A673 (cell line): ENCODE data around the gene ERICH2. TPM values are rescaled to one million over a fixed set of nuclear protein-coding genes. Genes with fewer than 3 reads are reported as not detected.

ENCODE experiments used
- BruUV-seq: library from RNA; stranded (reverse); fragments of 400-500 nt; replicated peaks from 2 replicates; lab custom pipeline; 2021; lab: Mats Ljungman, UMichigan
- CTCF ChIA-PET: fragments of 300-600 bp; sonication (Branson Sonifier 250); formaldehyde crosslinking; loops from one replicate; lab custom pipeline; 2022; ENCODE audit warnings: antibody characterized with exemption; lab: Charles Lee
- POLR2A ChIA-PET: fragments of 300-600 bp; sonication (Branson Sonifier 250); formaldehyde crosslinking; loops from one replicate; lab custom pipeline; 2022; ENCODE audit warnings: antibody characterized with exemption; ENCODE audit not compliant: low non-redundant PET; lab: Charles Lee
- DNase-seq: peaks from one replicate; pipeline ENCODE4 v3.0.0-alpha.2; 2015; ENCODE audit warnings: low spot score
- H3K27ac ChIP-seq: fragments of 200-600 bp; sonication (generic); 2 replicates; pipeline ENCODE4 v1.5.1; 2016; ENCODE audit warnings: mixed run types, low read depth, mild to moderate bottlenecking, mixed read lengths, antibody characterized with exemption, low read length; ENCODE audit not compliant: poor library complexity, severe bottlenecking
- H3K27me3 ChIP-seq: fragments of 200-600 bp; sonication (generic); replicated peaks from 2 replicates; pipeline ENCODE4 v1.6.1; 2017; ENCODE audit warnings: mixed run types, low read depth, mild to moderate bottlenecking, mixed read lengths, antibody characterized with exemption, low read length; ENCODE audit not compliant: insufficient read depth, poor library complexity
- H3K36me3 ChIP-seq: fragments of 200-600 bp; sonication (generic); 2 replicates; pipeline ENCODE4 v1.6.1; 2016; ENCODE audit warnings: mixed run types, mild to moderate bottlenecking, mixed read lengths, antibody characterized with exemption, low read length; ENCODE audit not compliant: insufficient read depth, poor library complexity, severe bottlenecking
- H3K4me1 ChIP-seq: fragments of 200-600 bp; sonication (generic); 2 replicates; pipeline ENCODE4 v1.6.1; 2017; ENCODE audit warnings: mixed run types, mild to moderate bottlenecking, mixed read lengths, antibody characterized with exemption, low read length; ENCODE audit not compliant: insufficient read depth, poor library complexity, severe bottlenecking
- H3K4me3 ChIP-seq: fragments of 200-600 bp; sonication (generic); 2 replicates; pipeline ENCODE4 v1.5.1; 2016; ENCODE audit warnings: low read depth, mixed run types, mild to moderate bottlenecking, mixed read lengths, low read length; ENCODE audit not compliant: poor library complexity, severe bottlenecking
- H3K9me3 ChIP-seq: fragments of 200-600 bp; sonication (generic); 2 replicates; pipeline ENCODE4 v1.6.1; 2016; ENCODE audit warnings: mixed run types, low read depth, mild to moderate bottlenecking, mixed read lengths, antibody characterized with exemption, low read length; ENCODE audit not compliant: poor library complexity, severe bottlenecking
- EZH2 ChIP-seq: fragments of 200-600 bp; sonication (generic); IDR thresholded peaks from 2 replicates; pipeline ENCODE4 v1.6.1; 2017; ENCODE audit warnings: borderline replicate concordance, low read depth, mild to moderate bottlenecking, mixed read lengths, antibody characterized with exemption, low read length; ENCODE audit not compliant: poor library complexity, severe bottlenecking
- intact Hi-C: fragments of 100-400 bp; cut with micrococcal nuclease; formaldehyde crosslinking; loops from one replicate; pipeline ENCODE4 v1.10.0; 2022; ENCODE audit not compliant: unreplicated experiment
- total RNA-seq: library from RNA; stranded (reverse); gene quantifications from 2 replicates; pipeline ENCODE4 v1.2.3, GENCODE V29; 2021
- TF ChIP-seq, protein P1 (sequence below): fragments of 300-800, 200-600 bp; sonication (generic); conservative IDR thresholded peaks from 2 replicates; pipeline ENCODE4 v1.5.1; 2017; ENCODE audit warnings: low read depth, mild to moderate bottlenecking, antibody characterized with exemption, low read length, moderate library complexity, mixed read lengths

The ERICH2 gene
- total RNA-seq, 1 experiment from 2014 or later: not detected

DNA sequence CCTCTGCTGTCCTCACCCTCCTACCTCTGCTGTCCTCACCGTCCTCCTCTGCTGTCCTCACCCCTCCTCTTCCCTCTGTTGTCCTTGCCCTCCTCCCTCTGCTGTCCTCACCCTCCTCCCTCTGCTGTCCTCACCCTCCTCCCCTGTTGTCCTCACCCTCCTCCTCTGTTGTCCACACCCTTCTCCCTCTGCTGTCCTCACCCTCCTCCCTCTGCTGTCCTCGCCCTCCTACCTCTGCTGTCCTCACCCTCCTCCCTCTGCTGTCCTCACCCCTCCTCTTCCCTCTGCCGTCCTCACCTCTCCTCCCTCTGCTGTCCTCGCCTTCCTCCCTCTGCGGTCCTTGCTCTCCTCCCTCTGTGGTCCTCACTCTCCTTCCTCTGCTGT, 58.3 kb downstream of the ERICH2 start:
- Histone ChIP-seq H3K4me3 (no peak overlapping the region), H3K27ac (no peak overlapping the region), H3K4me1 (no peaks in the 10 kb centered on the region), H3K9me3 (no peaks in the 10 kb centered on the region), H3K27me3 (peaks cover 36% of the 10 kb centered on the region), H3K36me3 (no peaks in the 10 kb centered on the region)
- intact Hi-C loops: no loop called here
- TF ChIP-seq EZH2: no peak
- TF ChIP-seq, protein P1, sequence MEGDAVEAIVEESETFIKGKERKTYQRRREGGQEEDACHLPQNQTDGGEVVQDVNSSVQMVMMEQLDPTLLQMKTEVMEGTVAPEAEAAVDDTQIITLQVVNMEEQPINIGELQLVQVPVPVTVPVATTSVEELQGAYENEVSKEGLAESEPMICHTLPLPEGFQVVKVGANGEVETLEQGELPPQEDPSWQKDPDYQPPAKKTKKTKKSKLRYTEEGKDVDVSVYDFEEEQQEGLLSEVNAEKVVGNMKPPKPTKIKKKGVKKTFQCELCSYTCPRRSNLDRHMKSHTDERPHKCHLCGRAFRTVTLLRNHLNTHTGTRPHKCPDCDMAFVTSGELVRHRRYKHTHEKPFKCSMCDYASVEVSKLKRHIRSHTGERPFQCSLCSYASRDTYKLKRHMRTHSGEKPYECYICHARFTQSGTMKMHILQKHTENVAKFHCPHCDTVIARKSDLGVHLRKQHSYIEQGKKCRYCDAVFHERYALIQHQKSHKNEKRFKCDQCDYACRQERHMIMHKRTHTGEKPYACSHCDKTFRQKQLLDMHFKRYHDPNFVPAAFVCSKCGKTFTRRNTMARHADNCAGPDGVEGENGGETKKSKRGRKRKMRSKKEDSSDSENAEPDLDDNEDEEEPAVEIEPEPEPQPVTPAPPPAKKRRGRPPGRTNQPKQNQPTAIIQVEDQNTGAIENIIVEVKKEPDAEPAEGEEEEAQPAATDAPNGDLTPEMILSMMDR: no peak
- no TSS peak for BruUV-seq
- CTCF ChIA-PET: no interaction called here
- POLR2A ChIA-PET: no interaction called here
- DNase-seq: no peak

DNA sequence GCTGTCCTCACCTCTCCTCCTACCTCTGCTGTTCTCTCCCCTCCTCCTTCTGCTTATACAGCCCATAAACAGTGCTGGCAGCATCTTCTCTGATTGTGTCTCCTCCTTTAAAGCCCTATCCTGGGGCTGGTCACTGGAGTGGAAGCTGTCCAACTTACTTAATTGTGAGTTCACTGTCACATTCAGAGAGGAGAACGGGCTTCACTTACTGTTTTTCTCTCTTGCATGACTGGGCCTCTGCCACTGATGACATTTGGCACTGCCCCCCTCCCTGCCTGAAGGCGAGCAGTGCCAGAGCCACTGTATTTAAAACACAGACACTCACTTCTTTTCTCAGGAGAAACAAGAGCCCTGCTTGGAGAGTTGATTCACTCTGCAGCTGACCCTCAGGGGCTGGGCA, 58.9 kb downstream of the ERICH2 start:
- intact Hi-C loops: no loop called here
- no peaks in the 10 kb centered on the region for H3K9me3 ChIP-seq
- H3K27ac ChIP-seq: no peak overlapping the region
- no peak for DNase-seq
- H3K4me1 ChIP-seq: no peaks in the 10 kb centered on the region
- no TSS peak for BruUV-seq
- ChIA-PET POLR2A (no interaction called here), CTCF (no interaction called here)
- H3K27me3 ChIP-seq: peaks cover 31% of the 10 kb centered on the region
- no peak overlapping the region for H3K4me3 ChIP-seq
- no peak for TF ChIP-seq EZH2
- TF ChIP-seq, protein P1: no peak
- no peaks in the 10 kb centered on the region for H3K36me3 ChIP-seq

DNA sequence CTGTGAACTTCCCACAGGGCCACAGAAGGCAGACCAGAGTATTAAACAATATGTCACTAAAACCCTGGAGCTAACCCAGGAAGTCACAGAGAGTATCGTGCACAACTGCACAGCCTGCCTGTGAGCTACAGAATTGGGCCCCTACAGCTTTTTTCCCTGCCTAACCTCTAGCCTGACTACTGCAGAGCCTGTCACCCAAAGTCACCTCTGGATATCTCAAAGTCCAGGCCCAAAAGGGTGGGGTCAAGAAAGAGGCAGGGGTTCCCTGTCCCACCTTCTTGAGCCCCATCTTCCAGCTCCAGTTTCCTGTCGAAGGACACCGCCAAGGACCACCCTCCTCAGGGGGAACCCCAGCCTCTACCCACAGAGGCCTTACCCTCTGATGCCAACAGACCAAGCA, 60.0 kb downstream of the ERICH2 start:
- no peak overlapping the region for H3K27ac ChIP-seq
- no TSS peak for BruUV-seq
- H3K4me3 ChIP-seq: no peak overlapping the region
- no peaks in the 10 kb centered on the region for H3K36me3 ChIP-seq
- TF ChIP-seq EZH2: no peak
- TF ChIP-seq, protein P1: no peak
- intact Hi-C loops: no loop called here
- H3K27me3 ChIP-seq: peaks cover 20% of the 10 kb centered on the region
- DNase-seq: no peak
- H3K4me1 ChIP-seq: no peaks in the 10 kb centered on the region
- ChIA-PET POLR2A (no interaction called here), CTCF (interaction anchor here (0.5 kb wide), 1 partner anchor 417 kb away, joined by 5 read pairs; no protein-coding TSS in a partner anchor)
- H3K9me3 ChIP-seq: no peaks in the 10 kb centered on the region
